PC-3 (cell line): ENCODE results near the gene GET3.

Source experiments
- CTCF ChIP-seq: fragments of 300-600 bp; sonication (generic); conservative IDR thresholded peaks from 2 replicates; pipeline ENCODE4 v1.5.1; 2017; ENCODE audit warnings: antibody characterized with exemption, low read depth, mild to moderate bottlenecking, low read length
- EZH2 ChIP-seq: fragments of 300-600 bp; sonication (generic); IDR thresholded peaks from one replicate; pipeline ENCODE4 v1.6.1; 2017; ENCODE audit warnings: antibody characterized with exemption, mild to moderate bottlenecking, low read length; ENCODE audit not compliant: unreplicated experiment
- EZH2phosphoT487 ChIP-seq: fragments of 300-600 bp; sonication (generic); IDR thresholded peaks from 2 replicates; pipeline ENCODE4 v1.6.1; 2018; ENCODE audit warnings: mild to moderate bottlenecking, antibody characterized with exemption, low read length, borderline replicate concordance

- no peak for TF ChIP-seq CTCF
- no peak for TF ChIP-seq EZH2phosphoT487
- no peak for TF ChIP-seq EZH2
Observed at GRCh38 chr19:12706332-12706718, 31.0 kb upstream of the GET3 start.
